ENCODE measurements around the gene BST1.

The BST1 gene

GRCh38 chr4:15702941-15703403, at the start of gene BST1:
BST1 (plus strand) TSS chr4:15703065; CDS start chr4:15703145, 80 bp downstream.
- DNase-seq = peak; percentile 28 to 39
- no peak for TF ChIP-seq GATA1 (IDR thresholded peaks at IDR 0.05; ENCODE audit: low read depth, low read length)
- no peak for TF ChIP-seq POLR2A (IDR thresholded peaks at IDR 0.05; ENCODE audit: low read length)

DNA sequence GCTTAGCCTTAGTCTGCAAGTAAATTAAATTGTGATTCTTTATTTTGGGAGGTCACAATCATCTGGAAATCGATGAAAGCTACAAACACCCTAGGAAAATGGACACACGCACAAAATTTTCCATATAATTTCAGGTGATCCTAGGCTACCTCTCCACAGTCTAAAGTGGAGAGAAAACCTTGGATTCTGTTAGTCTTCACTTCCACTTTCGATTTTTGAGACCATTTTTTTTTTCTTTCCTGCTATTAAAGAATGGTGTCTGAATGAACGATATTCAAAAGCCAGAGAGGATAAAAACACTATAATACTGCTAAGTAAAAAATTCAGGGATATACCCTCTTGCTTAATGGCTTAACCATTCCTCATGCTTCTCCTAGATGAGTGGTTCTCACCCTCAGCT, 49.4 kb upstream of the BST1 start:
- no peak for TF ChIP-seq POLR2A (IDR thresholded peaks at IDR 0.05; ENCODE audit: low read length)
- TF ChIP-seq GATA1 (IDR thresholded peaks at IDR 0.05; ENCODE audit: low read depth, low read length) = no peak
- peak; percentile 29 to 53 for DNase-seq

GRCh38 chr4:15653864-15654592, 48.8 kb upstream of the BST1 start:
- TF ChIP-seq POLR2A (IDR thresholded peaks at IDR 0.05; ENCODE audit: low read length) (peak; percentile 62), GATA1 (IDR thresholded peaks at IDR 0.05; ENCODE audit: low read depth, low read length) (peak; percentile 35)
- DNase-seq = peak; percentile 80 to 88

- DNase-seq = no peak
- TF ChIP-seq POLR2A (IDR thresholded peaks at IDR 0.05; ENCODE audit: low read length) (no peak), GATA1 (IDR thresholded peaks at IDR 0.05; ENCODE audit: low read depth, low read length) (no peak)
Observed at GRCh38 chr4:15654593-15655222, 48.2 kb upstream of the BST1 start.

DNA sequence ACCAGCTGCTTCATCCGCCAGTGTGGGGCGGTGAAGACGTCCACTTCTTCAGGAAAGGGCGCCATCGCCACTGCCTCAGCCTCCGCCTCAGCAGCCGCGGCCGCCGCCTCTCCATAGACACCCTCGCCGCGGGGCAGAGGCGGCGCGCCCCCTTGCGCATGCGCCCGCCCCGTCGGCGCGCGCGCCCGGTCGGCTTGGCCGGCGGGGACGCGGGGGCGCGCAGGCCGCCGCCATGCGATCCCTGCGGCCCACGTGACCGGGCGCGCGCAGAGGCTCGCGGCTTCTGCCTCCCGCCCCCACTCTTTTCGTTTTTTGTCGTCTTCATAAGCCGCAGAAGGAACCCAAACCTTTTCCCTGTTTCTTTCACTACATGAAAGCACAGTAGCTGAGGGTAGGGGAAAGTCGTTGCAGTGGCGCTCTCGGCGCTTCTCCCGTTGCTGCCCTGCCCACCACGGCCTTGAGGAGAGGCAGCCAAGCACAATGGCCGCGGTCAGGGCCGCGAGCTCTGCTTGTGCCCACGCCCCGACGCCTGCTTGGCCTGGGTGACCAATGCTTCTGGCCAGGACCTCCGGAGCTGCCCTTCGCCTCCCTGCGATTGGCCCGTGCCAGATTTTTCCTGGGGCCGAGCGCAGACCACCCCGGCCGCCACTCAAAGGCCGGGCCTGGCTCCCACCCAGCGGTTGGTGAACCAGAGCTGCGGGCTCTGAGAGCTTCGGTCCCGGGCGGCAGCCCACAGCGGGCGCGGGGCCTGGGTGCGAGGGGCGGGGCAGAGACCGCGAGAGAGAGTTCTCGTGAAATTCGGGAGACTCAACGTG, 47.4 kb upstream of the BST1 start, which contains the start of gene FBXL5:
Gene FBXL5 (minus strand): TSS at position 135 of the 815 bp plus-strand sequence. CDS start 70 bp downstream, at position 65.
- peak; percentile 86 for TF ChIP-seq POLR2A (IDR thresholded peaks at IDR 0.05; ENCODE audit: low read length)
- no peak for TF ChIP-seq GATA1 (IDR thresholded peaks at IDR 0.05; ENCODE audit: low read depth, low read length)
- peak; percentile 92 to 95 for DNase-seq

GRCh38 chr4:15656038-15656470, 46.8 kb upstream of the BST1 start:
- TF ChIP-seq GATA1 (IDR thresholded peaks at IDR 0.05; ENCODE audit: low read depth, low read length) (no peak), POLR2A (IDR thresholded peaks at IDR 0.05; ENCODE audit: low read length) (no peak)
- no peak for DNase-seq

DNA sequence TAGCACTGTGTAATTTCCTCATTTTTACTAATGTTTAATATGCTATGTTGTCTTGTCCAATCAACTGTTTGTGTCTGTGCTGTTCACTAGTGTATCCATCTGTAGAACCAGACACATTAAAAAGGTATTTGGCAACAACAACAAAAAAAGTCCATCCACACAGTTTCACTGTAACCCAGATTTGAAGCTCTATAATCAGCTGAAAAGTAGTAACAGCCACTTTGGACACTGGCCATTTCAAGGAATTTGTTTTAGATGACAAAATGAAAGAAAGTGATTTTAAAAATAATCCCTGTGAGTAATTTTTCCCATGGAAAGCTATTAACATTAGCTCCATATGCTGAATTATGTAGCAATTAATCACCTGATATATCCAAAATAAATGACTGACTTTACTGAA, 45.5 kb upstream of the BST1 start:
- DNase-seq = no peak
- no peak for TF ChIP-seq GATA1 (IDR thresholded peaks at IDR 0.05; ENCODE audit: low read depth, low read length)
- no peak for TF ChIP-seq POLR2A (IDR thresholded peaks at IDR 0.05; ENCODE audit: low read length)

GRCh38 chr4:15658136-15658770, 44.6 kb upstream of the BST1 start:
- DNase-seq = no peak
- TF ChIP-seq POLR2A (IDR thresholded peaks at IDR 0.05; ENCODE audit: low read length) = no peak
- no peak for TF ChIP-seq GATA1 (IDR thresholded peaks at IDR 0.05; ENCODE audit: low read depth, low read length)

DNA sequence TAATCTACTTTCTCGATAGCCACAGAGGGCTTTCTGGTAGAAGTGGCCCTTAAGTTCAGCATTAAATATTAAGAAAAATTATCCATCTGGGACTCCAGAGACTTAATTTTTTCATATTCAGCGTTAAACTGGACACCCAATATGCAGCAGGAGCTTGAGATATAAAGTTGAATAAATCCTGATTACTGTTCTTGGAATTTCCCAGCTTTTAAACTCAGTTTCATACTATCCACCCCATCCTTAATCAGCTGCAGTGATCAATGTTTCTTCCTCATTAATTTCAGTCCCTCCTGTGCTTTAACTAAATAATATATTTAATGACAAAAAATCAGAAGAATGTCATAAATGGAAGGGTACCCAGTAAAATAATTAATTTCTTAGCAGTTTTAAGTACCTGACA, 44.1 kb upstream of the BST1 start:
- TF ChIP-seq POLR2A (IDR thresholded peaks at IDR 0.05; ENCODE audit: low read length) = no peak
- TF ChIP-seq GATA1 (IDR thresholded peaks at IDR 0.05; ENCODE audit: low read depth, low read length) = no peak
- DNase-seq = no peak

DNA sequence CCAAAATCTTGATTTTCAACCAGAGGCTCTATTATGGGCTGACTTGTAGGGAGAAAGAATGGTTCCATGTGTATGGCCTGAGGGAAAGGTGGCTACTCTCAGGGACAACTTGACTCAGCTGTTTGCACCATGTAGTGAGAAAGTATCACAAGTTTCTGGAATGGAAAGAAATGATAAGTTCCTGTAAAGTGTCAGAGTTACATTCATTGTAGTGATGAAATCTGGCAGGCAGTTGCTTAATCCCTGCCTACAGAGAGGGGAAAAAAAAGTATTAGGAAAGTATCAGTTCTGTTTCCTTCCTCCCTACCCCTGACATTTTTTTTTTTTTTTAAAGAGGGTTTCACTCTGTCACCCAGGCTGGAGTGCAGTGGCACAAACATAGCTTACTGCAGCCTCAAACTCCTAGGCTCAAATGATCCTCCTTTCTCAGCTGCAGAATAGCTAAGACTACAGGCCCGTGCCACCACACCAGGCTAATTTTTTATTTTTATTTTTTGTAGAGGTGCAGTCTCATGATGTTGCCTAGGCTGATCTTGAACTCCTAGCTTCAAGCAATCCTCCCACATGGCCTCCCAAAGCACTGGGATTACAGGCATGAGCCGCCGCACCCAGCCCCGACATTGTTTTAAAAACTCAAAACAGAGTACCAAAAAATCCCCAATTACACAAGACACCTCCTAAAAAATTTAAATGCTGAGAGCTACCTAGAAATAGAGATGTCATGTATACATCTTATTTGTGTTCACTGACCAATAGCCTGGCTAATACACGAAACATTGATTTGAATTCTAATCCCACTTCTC, 42.9 kb upstream of the BST1 start:
- no peak for TF ChIP-seq POLR2A (IDR thresholded peaks at IDR 0.05; ENCODE audit: low read length)
- TF ChIP-seq GATA1 (IDR thresholded peaks at IDR 0.05; ENCODE audit: low read depth, low read length) = no peak
- DNase-seq = no peak

DNA sequence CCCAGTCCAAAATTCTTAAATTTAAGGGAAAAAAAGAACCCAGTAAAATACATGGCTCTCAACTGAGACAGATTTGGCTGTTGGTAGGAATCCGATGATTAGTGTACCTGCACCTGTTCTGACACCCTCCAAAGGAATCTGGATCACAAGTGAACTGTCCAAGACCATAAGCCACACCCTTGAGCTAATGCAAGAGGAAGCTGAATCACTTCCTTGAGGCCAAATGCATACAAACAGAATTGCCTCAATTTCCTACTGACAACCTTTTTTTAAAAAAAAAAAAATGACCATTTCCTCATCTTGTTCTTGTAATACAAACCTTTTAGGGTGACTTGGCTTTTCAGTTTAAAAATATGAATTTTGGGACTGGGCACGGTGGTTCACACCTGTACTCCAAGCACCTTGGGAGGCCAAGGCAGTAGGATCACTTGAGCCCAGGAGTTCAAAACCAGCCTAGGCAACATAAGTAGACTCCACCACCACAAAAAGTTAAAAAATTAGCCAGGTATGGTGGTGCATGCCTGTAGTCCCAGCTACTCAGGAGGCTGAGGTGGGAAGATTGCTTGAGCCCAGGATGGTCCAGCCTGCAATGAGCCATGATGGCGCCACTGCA, 37.0 kb upstream of the BST1 start:
- DNase-seq = no peak
- TF ChIP-seq GATA1 (IDR thresholded peaks at IDR 0.05; ENCODE audit: low read depth, low read length) (no peak), POLR2A (IDR thresholded peaks at IDR 0.05; ENCODE audit: low read length) (no peak)

- DNase-seq = no peak
- no peak for TF ChIP-seq GATA1 (IDR thresholded peaks at IDR 0.05; ENCODE audit: low read depth, low read length)
Observed at GRCh38 chr4:15667006-15667405, 35.9 kb upstream of the BST1 start.

Measured in erythroblast (primary cell).